C4-2B (cell line): ENCODE results near the gene TBCC.

Experiments
- ZFX ChIP-seq: fragments of 450-650 bp; IDR thresholded peaks from 2 replicates; pipeline ENCODE4 v1.6.1; 2017
- TF ChIP-seq, protein P1 (sequence below): fragments of 450-650 bp; conservative IDR thresholded peaks from 2 replicates; pipeline ENCODE4 v1.5.1; 2017; ENCODE audit warnings: mild to moderate bottlenecking

- TF ChIP-seq, protein P1, sequence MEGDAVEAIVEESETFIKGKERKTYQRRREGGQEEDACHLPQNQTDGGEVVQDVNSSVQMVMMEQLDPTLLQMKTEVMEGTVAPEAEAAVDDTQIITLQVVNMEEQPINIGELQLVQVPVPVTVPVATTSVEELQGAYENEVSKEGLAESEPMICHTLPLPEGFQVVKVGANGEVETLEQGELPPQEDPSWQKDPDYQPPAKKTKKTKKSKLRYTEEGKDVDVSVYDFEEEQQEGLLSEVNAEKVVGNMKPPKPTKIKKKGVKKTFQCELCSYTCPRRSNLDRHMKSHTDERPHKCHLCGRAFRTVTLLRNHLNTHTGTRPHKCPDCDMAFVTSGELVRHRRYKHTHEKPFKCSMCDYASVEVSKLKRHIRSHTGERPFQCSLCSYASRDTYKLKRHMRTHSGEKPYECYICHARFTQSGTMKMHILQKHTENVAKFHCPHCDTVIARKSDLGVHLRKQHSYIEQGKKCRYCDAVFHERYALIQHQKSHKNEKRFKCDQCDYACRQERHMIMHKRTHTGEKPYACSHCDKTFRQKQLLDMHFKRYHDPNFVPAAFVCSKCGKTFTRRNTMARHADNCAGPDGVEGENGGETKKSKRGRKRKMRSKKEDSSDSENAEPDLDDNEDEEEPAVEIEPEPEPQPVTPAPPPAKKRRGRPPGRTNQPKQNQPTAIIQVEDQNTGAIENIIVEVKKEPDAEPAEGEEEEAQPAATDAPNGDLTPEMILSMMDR: no peak
- TF ChIP-seq ZFX: no peak
Measured at GRCh38 chr6:42786525-42786985, 40.7 kb upstream of the TBCC start.
